HG03460 (cell line): Measurements from ENCODE around the gene C16orf46.

Experiments used
- ATAC-seq: cut with Tn5 transposase; IDR thresholded peaks from one replicate; pipeline ENCODE4 v1.9.1; 2021; ENCODE audit not compliant: unreplicated experiment

C16orf46 gene

DNA sequence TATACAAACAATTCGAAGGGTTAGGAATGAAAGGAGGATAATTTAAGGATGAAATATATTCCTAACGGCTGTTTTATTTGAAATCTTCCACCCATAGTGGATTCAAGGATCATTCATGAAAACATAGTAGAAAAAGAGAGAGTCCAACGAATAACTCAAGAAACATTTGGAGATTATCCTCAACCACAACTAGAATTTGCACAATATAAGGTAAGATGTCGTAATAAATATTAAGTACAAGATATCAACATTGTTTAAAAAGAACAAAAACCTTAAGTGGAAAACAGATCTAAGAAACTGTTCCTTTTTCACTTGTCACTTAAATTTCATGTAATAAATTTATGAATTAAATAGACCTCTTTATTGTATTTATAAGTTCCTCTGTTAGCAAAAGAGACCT lies 50.6 kb downstream of the C16orf46 start:
- no peak for ATAC-seq

GRCh38 chr16:81018496-81018895 lies 58.5 kb downstream of the C16orf46 start:
- ATAC-seq: no peak

DNA sequence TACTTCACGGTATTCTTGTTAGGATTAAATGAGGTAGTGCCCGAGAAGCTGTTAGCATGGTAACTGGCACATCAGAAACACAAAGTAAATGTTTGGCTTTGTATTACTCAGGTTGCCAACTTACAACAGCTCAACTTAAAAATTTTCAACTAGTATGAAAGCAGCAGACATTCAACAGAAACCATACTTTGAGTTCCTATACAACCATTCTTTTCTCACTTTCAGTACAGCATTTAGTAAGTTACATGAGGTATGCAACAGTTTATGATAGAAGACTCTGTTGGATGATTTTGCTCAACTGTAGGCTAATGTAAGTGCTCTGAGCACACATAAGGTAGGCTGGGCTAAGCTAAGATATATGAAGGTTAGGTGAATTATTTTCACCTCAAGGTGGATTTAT lies 62.4 kb downstream of the C16orf46 start:
- no peak for ATAC-seq

DNA sequence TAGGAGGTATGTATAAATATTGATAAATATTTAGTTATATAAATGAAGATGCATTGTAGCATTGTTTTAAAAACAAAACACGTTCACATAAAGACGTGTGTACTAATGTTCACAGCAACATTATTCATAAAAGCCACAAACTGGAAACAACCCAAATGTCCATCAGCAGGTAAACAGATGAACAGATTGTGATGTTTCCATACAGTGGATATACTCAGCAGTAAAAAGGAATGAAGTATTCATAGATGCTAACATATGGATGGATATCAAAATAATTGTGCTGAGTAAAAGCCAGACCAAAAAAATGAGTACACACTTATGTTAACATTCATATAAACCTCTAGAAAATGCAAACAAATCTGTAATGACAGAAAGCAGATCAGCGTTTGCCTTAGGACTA lies 64.1 kb downstream of the C16orf46 start:
- ATAC-seq: no peak
